Trophoblast cell (in vitro differentiated cells and primary cell): ENCODE measurements around the gene MEGF8.

Experiments
- DNase-seq, 2 donors: peaks; one replicate each; pipeline ENCODE4 v3.0.0-alpha.2; 2016
- H2AFZ ChIP-seq: 2 replicates; pipeline ENCODE4 v1.6.1; 2013; ENCODE audit warnings: low read length, moderate library complexity, mild to moderate bottlenecking; ENCODE audit not compliant: insufficient read depth, poor library complexity
- H2AK5ac ChIP-seq: 2 replicates; pipeline ENCODE4 v1.6.1; 2013; ENCODE audit warnings: mild to moderate bottlenecking, low read length
- H2BK120ac ChIP-seq: 2 replicates; pipeline ENCODE4 v1.6.1; 2013; ENCODE audit warnings: low read length, mild to moderate bottlenecking, moderate library complexity; ENCODE audit not compliant: insufficient read depth, poor library complexity
- H2BK12ac ChIP-seq: 2 replicates; pipeline ENCODE4 v1.6.1; 2013; ENCODE audit warnings: mild to moderate bottlenecking, low read length, moderate library complexity
- H2BK5ac ChIP-seq: 2 replicates; pipeline ENCODE4 v1.6.1; 2013; ENCODE audit warnings: low read length, low read depth, moderate library complexity, mild to moderate bottlenecking; ENCODE audit not compliant: poor library complexity
- H3K14ac ChIP-seq: 2 replicates; pipeline ENCODE4 v1.6.1; 2013; ENCODE audit warnings: mild to moderate bottlenecking, low read length
- H3K18ac ChIP-seq: 2 replicates; pipeline ENCODE4 v1.6.1; 2013; ENCODE audit warnings: mild to moderate bottlenecking, low read length
- H3K23ac ChIP-seq: 2 replicates; pipeline ENCODE4 v1.6.1; 2013; ENCODE audit warnings: low read length
- H3K27ac ChIP-seq: 2 replicates; pipeline ENCODE4 v1.5.1; 2013; ENCODE audit warnings: low read depth, mild to moderate bottlenecking, inconsistent platforms, low read length, moderate library complexity
- H3K27me3 ChIP-seq: 2 replicates; pipeline ENCODE4 v1.6.1; 2013; ENCODE audit warnings: inconsistent platforms, mild to moderate bottlenecking, low read length, moderate library complexity; ENCODE audit not compliant: insufficient read depth
- H3K36me3 ChIP-seq, 2 experiments: 1 replicate in 1 of 2; 2 replicates in 1 of 2; pipeline ENCODE4 v1.6.1; 2013; ENCODE audit warnings: low read length in 2 of 2, mild to moderate bottlenecking in 2 of 2, moderate library complexity in 1 of 2; ENCODE audit not compliant: insufficient read depth in 2 of 2, control insufficient read depth in 1 of 2
- H3K4ac ChIP-seq: 2 replicates; pipeline ENCODE4 v1.6.1; 2013; ENCODE audit warnings: low read depth, mild to moderate bottlenecking, low read length, moderate library complexity
- H3K4me1 ChIP-seq, 2 experiments: 1 replicate in 1 of 2; 2 replicates in 1 of 2; pipeline ENCODE4 v1.6.1; 2013; ENCODE audit warnings: low read length in 2 of 2, mild to moderate bottlenecking in 2 of 2, moderate library complexity in 1 of 2; ENCODE audit not compliant: insufficient read depth in 2 of 2, control insufficient read depth in 1 of 2
- H3K4me2 ChIP-seq: 2 replicates; pipeline ENCODE4 v1.6.1; 2013; ENCODE audit warnings: inconsistent platforms, mild to moderate bottlenecking, low read length, moderate library complexity
- H3K4me3 ChIP-seq: 2 replicates; pipeline ENCODE4 v1.5.1; 2013; ENCODE audit warnings: mild to moderate bottlenecking, low read depth, low read length, inconsistent platforms
- H3K79me1 ChIP-seq: one replicate; pipeline ENCODE4 v1.6.1; 2013; ENCODE audit warnings: low read length
- H3K79me2 ChIP-seq: 2 replicates; pipeline ENCODE4 v1.6.1; 2013; ENCODE audit warnings: low read length, mild to moderate bottlenecking; ENCODE audit not compliant: control insufficient read depth, insufficient read depth, poor library complexity
- H3K9ac ChIP-seq: 2 replicates; pipeline ENCODE4 v1.6.1; 2013; ENCODE audit warnings: mild to moderate bottlenecking, low read length
- H3K9me3 ChIP-seq: 2 replicates; pipeline ENCODE4 v1.6.1; 2013; ENCODE audit warnings: low read depth, mild to moderate bottlenecking, control low read depth, inconsistent platforms, low read length; ENCODE audit not compliant: insufficient read depth
- H4K12ac ChIP-seq: 2 replicates; pipeline ENCODE4 v1.6.1; 2013; ENCODE audit warnings: low read depth, mild to moderate bottlenecking, low read length, moderate library complexity
- H4K8ac ChIP-seq: 2 replicates; pipeline ENCODE4 v1.6.1; 2013; ENCODE audit warnings: low read depth, mild to moderate bottlenecking, low read length, moderate library complexity
- H4K91ac ChIP-seq: one replicate; pipeline ENCODE4 v1.6.1; 2013; ENCODE audit warnings: low read depth, mild to moderate bottlenecking, low read length, moderate library complexity
- WGBS: extraction: QIAGEN DNeasy Blood & Tissue Kit; methylation state at CpG from one replicate; pipeline ENCODE4 v1.1.7; 2013; ENCODE audit warnings: missing lambda C conversion rate; ENCODE audit not compliant: insufficient read length, insufficient coverage; ENCODE audit errors: extremely low coverage; 5-methylcytosine and 5-hydroxymethylcytosine counted together

Gene MEGF8

DNA sequence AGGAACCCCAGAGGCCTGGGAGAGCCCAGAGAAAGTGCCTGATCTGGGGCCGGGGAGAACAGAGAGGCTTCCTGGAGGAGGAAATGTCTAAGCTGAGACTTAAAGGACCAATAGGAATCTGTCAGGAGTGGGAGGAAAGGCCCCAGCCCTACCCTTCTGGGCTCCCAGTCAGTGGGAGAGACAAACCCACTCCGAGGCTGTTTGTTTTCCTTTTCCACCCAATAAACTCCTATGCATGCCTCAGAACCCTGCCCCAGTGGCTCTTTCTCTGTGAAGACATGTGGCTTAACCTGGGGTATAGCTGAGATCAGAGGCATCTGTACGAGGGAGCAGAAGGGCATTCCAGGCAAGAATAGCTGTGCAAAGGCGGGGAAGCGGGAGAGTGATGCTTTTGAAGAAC, 1.9 kb downstream of the MEGF8 start:
- Histone ChIP-seq H3K4me3 (no peak overlapping the region), H4K8ac (no peak overlapping the region), H3K36me3 (no peaks in the 10 kb centered on the region), H3K18ac (no peak overlapping the region), H3K4me2 (no peak overlapping the region), H2BK12ac (no peak overlapping the region), H3K4ac (no peak overlapping the region), H2AK5ac (no peak overlapping the region), H3K79me2 (peaks cover 3% of the 10 kb centered on the region), H3K14ac (no peak overlapping the region), H3K9me3 (peaks cover 2% of the 10 kb centered on the region), H2BK120ac (no peak overlapping the region), H3K4me1 (peaks cover 5% of the 10 kb centered on the region in 2 experiments), H3K27me3 (peaks cover 20% of the 10 kb centered on the region), H3K23ac (no peak overlapping the region), H3K27ac (no peak overlapping the region), H2BK5ac (no peak overlapping the region), H3K79me1 (peaks cover 5% of the 10 kb centered on the region), H2AFZ (no peak overlapping the region), H4K12ac (no peak overlapping the region), H4K91ac (no peak overlapping the region), H3K9ac (no peak overlapping the region)
- no CpG with 5 or more reads among the region's 5 CpGs for WGBS
- no peak for DNase-seq

DNA sequence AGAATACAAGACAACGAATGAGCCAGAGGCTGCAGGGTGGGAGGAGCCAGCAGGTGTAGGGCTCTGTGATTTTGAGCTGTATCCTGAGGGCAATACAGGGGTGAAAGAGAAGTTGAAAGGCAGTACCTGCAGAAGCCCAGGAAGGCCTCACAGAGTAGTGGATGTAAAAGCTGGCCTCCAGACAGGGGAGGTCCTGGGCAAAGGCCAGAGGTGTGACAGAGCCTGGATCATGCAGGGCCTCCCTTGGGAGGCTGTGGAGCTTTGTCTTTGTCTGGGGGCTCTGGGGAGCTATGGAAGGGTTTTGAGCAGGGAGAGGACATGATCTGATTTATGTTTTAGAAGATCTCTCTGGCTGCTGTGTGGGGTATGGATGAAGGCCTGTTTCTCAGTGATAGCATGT, 2.7 kb downstream of the MEGF8 start:
- Histone ChIP-seq H3K9ac (no peak overlapping the region), H3K18ac (no peak overlapping the region), H2BK120ac (no peak overlapping the region), H3K27me3 (peaks cover 19% of the 10 kb centered on the region), H3K79me2 (peaks cover 3% of the 10 kb centered on the region), H2BK5ac (no peak overlapping the region), H4K8ac (no peak overlapping the region), H2AFZ (no peak overlapping the region), H3K79me1 (peaks cover 5% of the 10 kb centered on the region), H4K12ac (no peak overlapping the region), H3K4ac (no peak overlapping the region), H3K27ac (no peak overlapping the region), H3K23ac (no peak overlapping the region), H4K91ac (no peak overlapping the region), H3K9me3 (peaks cover 2% of the 10 kb centered on the region), H3K36me3 (no peaks in the 10 kb centered on the region), H3K4me3 (no peak overlapping the region), H3K4me1 (peaks cover 5% of the 10 kb centered on the region in 2 experiments), H3K14ac (no peak overlapping the region), H3K4me2 (no peak overlapping the region), H2BK12ac (no peak overlapping the region), H2AK5ac (no peak overlapping the region)
- no CpG with 5 or more reads among the region's 1 CpG for WGBS
- DNase-seq: no peak

DNA sequence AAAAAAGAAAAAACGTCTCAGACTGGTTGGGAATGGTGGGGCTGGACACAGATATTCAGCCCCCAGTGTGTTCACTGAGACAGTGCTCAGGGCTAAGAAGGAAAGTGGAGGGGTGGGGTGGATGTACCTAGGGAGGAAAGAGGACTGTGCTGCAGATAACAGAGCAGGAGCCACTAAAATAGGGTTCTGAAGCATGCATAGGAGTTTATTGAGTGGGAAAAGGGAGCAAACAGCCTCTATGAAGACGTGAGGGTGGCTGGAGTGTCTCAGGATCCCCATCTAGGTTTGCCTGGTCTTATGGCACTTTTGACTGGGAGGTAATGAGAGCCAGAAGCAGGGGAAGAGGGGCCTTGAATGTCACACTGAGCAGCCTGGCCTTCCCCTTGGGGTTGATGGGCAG, 3.4 kb downstream of the MEGF8 start:
- no CpG with 5 or more reads among the region's 2 CpGs for WGBS

DNA sequence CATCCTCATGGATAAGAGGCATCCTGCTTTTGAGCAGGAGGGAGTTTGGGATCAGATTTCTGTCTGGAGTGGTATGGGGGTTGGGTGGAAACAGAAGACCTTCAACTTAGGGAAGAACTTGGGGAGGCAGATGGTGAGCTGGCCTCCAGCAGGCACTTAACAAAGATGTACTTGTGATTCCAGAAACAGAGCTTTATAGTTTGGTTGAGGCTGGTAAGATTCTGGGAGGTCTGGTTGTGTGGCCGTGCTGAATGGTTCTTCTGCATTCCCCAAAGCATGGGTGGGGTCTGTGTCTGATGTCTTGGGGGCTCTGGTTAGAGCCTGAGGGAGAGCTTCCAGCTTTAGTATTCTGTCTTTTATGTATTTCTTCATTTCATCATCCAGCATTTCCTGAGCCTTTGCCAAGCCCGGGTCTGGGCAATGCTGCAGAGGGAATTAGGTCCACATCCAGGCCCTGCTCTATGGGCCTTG, 4.8 kb downstream of the MEGF8 start:
- H3K14ac ChIP-seq: no peak overlapping the region
- no peak overlapping the region for H3K23ac ChIP-seq
- H3K9ac ChIP-seq: no peak overlapping the region
- no peak overlapping the region for H4K91ac ChIP-seq
- no peak overlapping the region for H3K4me3 ChIP-seq
- H3K4me2 ChIP-seq: no peak overlapping the region
- H3K27ac ChIP-seq: no peak overlapping the region
- no CpG with 5 or more reads among the region's 2 CpGs for WGBS
- no peak for DNase-seq
- no peak overlapping the region for H2BK120ac ChIP-seq
- H4K8ac ChIP-seq: no peak overlapping the region
- no peak overlapping the region for H4K12ac ChIP-seq
- H2AK5ac ChIP-seq: no peak overlapping the region
- no peak overlapping the region for H2BK12ac ChIP-seq
- H3K27me3 ChIP-seq: no peaks in the 10 kb centered on the region
- peaks cover 5% of the 10 kb centered on the region in 2 experiments for H3K4me1 ChIP-seq
- H3K9me3 ChIP-seq: no peaks in the 10 kb centered on the region
- H2AFZ ChIP-seq: no peak overlapping the region
- H3K18ac ChIP-seq: no peak overlapping the region
- peaks cover 5% of the 10 kb centered on the region for H3K79me1 ChIP-seq
- no peak overlapping the region for H3K4ac ChIP-seq
- H3K79me2 ChIP-seq: peaks cover 3% of the 10 kb centered on the region
- H2BK5ac ChIP-seq: no peak overlapping the region
- H3K36me3 ChIP-seq: peaks cover 3 to 4% of the 10 kb centered on the region in 2 experiments

More for the DNA sequence above, 3.4 kb downstream of the MEGF8 start:
- no peak overlapping the region for H3K9ac ChIP-seq
- peaks cover 12% of the 10 kb centered on the region for H3K27me3 ChIP-seq
- H2BK120ac ChIP-seq: no peak overlapping the region
- H2BK5ac ChIP-seq: no peak overlapping the region
- H2BK12ac ChIP-seq: no peak overlapping the region
- H3K27ac ChIP-seq: no peak overlapping the region
- H3K18ac ChIP-seq: no peak overlapping the region
- no peak overlapping the region for H4K8ac ChIP-seq
- H3K9me3 ChIP-seq: peaks cover 2% of the 10 kb centered on the region
- H2AFZ ChIP-seq: no peak overlapping the region
- no peak overlapping the region for H3K4me3 ChIP-seq
- H3K14ac ChIP-seq: no peak overlapping the region
- H3K79me1 ChIP-seq: peaks cover 5% of the 10 kb centered on the region
- H3K4ac ChIP-seq: no peak overlapping the region
- H3K4me2 ChIP-seq: no peak overlapping the region
- no peak for DNase-seq
- no peak overlapping the region for H3K23ac ChIP-seq
- H4K12ac ChIP-seq: no peak overlapping the region
- peaks cover 5% of the 10 kb centered on the region in 2 experiments for H3K4me1 ChIP-seq
- H4K91ac ChIP-seq: no peak overlapping the region
- peaks cover 3% of the 10 kb centered on the region for H3K79me2 ChIP-seq
- no peak overlapping the region for H2AK5ac ChIP-seq
- peaks cover 0 to 3% of the 10 kb centered on the region in 2 experiments for H3K36me3 ChIP-seq
